Heart left ventricle (tissue), 16 donors: Measurements from ENCODE around the gene MCF2L. TPM values are rescaled to one million over a fixed set of nuclear protein-coding genes. Genes with fewer than 3 reads are reported as not detected.

Source experiments
- ATAC-seq, 4 donors: fragments of 200-7000 bp; cut with Tn5 transposase; one replicate each; pipeline ENCODE4 v1.9.1; 2020 to 2022; ENCODE audit warnings: moderate library complexity in 4 of 4, mild to moderate bottlenecking in 3 of 4, moderate number of reproducible peaks in 1 of 4
- DNase-seq, 5 donors: peaks; one replicate each; pipeline ENCODE4 v3.0.0-alpha.2; 2020
- H3K27ac ChIP-seq, 12 donors: fragments of 200-600 bp; sonication (generic) in 4 of 12; one replicate each; pipeline versions ENCODE4 v1.5.0 to v1.8.0; 2016 to 2022; ENCODE audit warnings: mild to moderate bottlenecking in 2 of 12
- H3K27me3 ChIP-seq, 9 donors: fragments of 200-600 bp; sonication (generic) in 2 of 9; one replicate each; pipeline versions ENCODE4 v1.5.1 to v1.8.0; 2016 to 2022; ENCODE audit warnings: mild to moderate bottlenecking in 3 of 9
- H3K36me3 ChIP-seq, 9 donors: fragments of 200-600 bp; sonication (generic) in 2 of 9; one replicate each; pipeline versions ENCODE4 v1.5.0 to v1.8.0; 2018 to 2022; ENCODE audit warnings: mild to moderate bottlenecking in 2 of 9
- H3K4me1 ChIP-seq, 12 donors: fragments of 200-600 bp; sonication (generic) in 4 of 12; one replicate each; pipeline versions ENCODE4 v1.5.0 to v1.8.0; 2016 to 2022; ENCODE audit warnings: mild to moderate bottlenecking in 3 of 12
- H3K4me3 ChIP-seq, 12 donors: fragments of 200-600 bp; sonication (generic) in 4 of 12; one replicate each; pipeline versions ENCODE4 v1.5.0 to v1.8.0; 2017 to 2022; ENCODE audit warnings: mild to moderate bottlenecking in 9 of 12, moderate library complexity in 4 of 12
- H3K9me3 ChIP-seq, 12 donors: fragments of 200-600 bp; sonication (generic) in 4 of 12; one replicate each; pipeline versions ENCODE4 v1.5.0 to v1.8.0; 2016 to 2022; ENCODE audit warnings: mild to moderate bottlenecking in 1 of 12
- POLR2A ChIP-seq, 2 donors: fragments of 450-650 bp; IDR thresholded peaks; one replicate each; pipeline ENCODE4 v1.6.1; 2017; ENCODE audit warnings: antibody characterized with exemption in 2 of 2, mild to moderate bottlenecking in 2 of 2, moderate library complexity in 2 of 2
- WGBS, 4 donors: extraction: QIAGEN DNeasy Blood & Tissue Kit in 2 of 4; methylation state at CpG; one replicate each; pipeline versions ENCODE4 v1.1.5 to v1.1.7; 2013 to 2018; 5-methylcytosine and 5-hydroxymethylcytosine counted together
- intact Hi-C, 10 donors: fragments of 100-400 bp; cut with DNase I; formaldehyde crosslinking; loops; one replicate each; pipeline versions ENCODE4 v1.11.1 to v1.14.2; 2022
- polyA plus RNA-seq, 2 donors: library from polyadenylated mRNA; stranded (reverse); fragments of 200-250 nt; gene quantifications; one replicate each; pipeline ENCODE4 v1.2.3, GENCODE V29; 2013
- total RNA-seq, 9 donors: library from RNA; depleted of rRNA in 2 of 9; stranded (reverse); fragments of >200 nt in 2 of 9; fragmentation: NEBNext Ultra II Directional in 3 of 9; extraction: Animal tissue kit (Norgen Biotek cat#: 25700) in 3 of 9; gene quantifications; one replicate each; pipeline versions ENCODE4 v1.1.0 to v1.2.4, GENCODE V29; 2016 to 2023
- TF ChIP-seq, protein P1 (sequence below), 12 donors: fragments of 200-600 bp; sonication (generic) in 4 of 12; IDR thresholded peaks; one replicate each; pipeline versions ENCODE4 v1.5.0 to v1.8.0; 2018 to 2022; ENCODE audit warnings: antibody characterized with exemption in 12 of 12, mild to moderate bottlenecking in 5 of 12
- donor health status: ischemic (EF 13 %, LVEDD 7.1; RV severe dilation, severe dysfunction).
- donor health status: healthy with polysubstance abuse.
- donor health status: DM: no; HTN: yes; CAD: no.
- donor health status: DM: no; HTN: no; CAD: no.
- donor health status: ischemic (EF 25% LVEDD 6.9; RV normal size, moderate dysfunction).
- donor health status: ischemic (EF 25% LVEDD 5.7; RV mildly dilated, moderate dysfunction).
- donor health status: healthy.
- donor health status: DM: yes; HTN: yes; CAD: no.
- donor health status: ischemic (EF 35%, LVEDD 5.7; RV mildly dilated, moderate dysfunction).
- donor health status: nonischemic (EF 11% LVEDD 7.7; RV severe dilation, severe dysfunction).
- donor health status: DM: yes; HTN: yes; CAD: no.
- donor health status: PGD.
- donor health status: ischemic (EF 29% LVEDD 5.4; RV normal size, mild dysfunction).
- donor health status: nonischemic (EF 23%, LVEDD 6.1; RV moderate dilation, normal function).

MCF2L gene
- total and polyA plus RNA-seq, 11 donors: 26.0 to 61.0 (median 42.7) TPM

DNA sequence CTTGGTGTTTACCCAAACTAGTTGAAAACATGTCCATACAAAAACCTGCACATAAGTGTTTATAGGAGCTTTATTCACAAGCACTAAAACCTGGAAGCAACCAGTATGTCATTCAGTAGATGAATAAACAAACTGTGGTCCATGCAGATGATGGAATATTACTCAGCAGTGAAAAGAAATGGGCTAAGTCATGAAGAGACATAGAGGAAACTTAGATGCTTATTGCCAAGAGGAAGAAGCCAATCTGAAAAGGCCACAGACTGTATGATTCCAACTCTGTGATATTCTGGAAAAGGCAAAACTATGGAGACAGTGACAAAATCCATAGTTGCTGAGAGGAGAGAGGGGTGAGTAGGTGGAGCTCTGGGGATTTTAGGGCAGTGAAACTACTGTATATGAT lies 38.8 kb upstream of the MCF2L start:
- Histone ChIP-seq H3K9me3 (peaks cover 0 to 7% (median 0%) of the 10 kb centered on the region in 12 donors), H3K27me3 (peaks cover 0 to 31% (median 2%) of the 10 kb centered on the region in 9 donors), H3K4me1 (peaks cover 0 to 25% (median 17%) of the 10 kb centered on the region in 12 donors), H3K27ac (no peak overlapping the region), H3K4me3 (no peak overlapping the region), H3K36me3 (no peaks in the 10 kb centered on the region)
- intact Hi-C loops: no loop called here
- no peak for DNase-seq
- TF ChIP-seq, protein P1, sequence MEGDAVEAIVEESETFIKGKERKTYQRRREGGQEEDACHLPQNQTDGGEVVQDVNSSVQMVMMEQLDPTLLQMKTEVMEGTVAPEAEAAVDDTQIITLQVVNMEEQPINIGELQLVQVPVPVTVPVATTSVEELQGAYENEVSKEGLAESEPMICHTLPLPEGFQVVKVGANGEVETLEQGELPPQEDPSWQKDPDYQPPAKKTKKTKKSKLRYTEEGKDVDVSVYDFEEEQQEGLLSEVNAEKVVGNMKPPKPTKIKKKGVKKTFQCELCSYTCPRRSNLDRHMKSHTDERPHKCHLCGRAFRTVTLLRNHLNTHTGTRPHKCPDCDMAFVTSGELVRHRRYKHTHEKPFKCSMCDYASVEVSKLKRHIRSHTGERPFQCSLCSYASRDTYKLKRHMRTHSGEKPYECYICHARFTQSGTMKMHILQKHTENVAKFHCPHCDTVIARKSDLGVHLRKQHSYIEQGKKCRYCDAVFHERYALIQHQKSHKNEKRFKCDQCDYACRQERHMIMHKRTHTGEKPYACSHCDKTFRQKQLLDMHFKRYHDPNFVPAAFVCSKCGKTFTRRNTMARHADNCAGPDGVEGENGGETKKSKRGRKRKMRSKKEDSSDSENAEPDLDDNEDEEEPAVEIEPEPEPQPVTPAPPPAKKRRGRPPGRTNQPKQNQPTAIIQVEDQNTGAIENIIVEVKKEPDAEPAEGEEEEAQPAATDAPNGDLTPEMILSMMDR (IDR thresholded peaks at IDR 0.05): no peak
- TF ChIP-seq POLR2A (IDR thresholded peaks at IDR 0.05): no peak
- no peak for ATAC-seq

DNA sequence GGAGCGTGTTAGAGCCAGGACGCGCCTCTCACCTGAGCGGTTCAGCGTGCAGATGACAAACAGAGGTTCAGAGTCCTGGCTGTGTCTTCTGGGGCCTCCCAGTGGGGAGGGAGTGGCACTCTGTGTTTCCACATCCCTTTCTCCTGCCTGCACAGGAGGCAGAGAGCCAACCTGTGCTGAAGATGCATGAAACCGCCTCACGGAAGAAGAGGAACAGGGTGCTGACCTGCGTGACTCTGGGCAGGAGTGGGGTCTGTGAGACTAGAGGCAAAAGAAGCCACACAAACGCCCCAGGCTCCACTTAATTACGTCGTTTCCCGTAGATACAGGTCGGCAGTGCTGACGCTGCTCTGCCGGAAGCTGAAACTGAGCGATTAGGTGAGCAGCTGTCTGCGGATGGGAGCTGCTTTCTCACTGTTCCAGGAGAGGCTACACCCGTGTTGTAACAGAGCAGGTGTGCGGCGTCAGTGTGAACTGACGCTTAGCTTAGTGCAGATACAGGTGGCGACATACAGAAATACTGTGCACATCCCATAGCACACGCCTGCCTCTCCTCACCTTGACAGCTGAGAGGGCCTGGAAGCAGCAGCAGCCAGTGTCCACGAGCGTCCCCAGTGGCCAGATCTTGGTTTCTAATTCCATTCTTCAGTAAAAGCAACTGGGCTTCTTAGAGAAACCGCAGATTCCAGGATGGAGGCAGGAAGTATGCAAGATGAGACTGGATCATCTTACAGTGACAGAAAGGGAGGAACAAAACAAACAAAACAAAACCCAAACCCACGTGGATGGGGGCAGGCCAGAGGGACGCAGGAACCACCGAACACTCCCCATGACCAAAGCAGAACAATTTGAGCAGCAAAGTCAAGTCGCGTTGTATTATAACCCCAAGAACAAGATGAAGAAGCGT lies 37.7 kb upstream of the MCF2L start:
- ATAC-seq: peak in 3 of 4 donors; percentile 47 to 59 (median 57)
- no peak overlapping the region for H3K27ac ChIP-seq
- intact Hi-C loops: no loop called here
- peaks cover 0 to 31% (median 2%) of the 10 kb centered on the region in 9 donors for H3K27me3 ChIP-seq
- 51 to 69% (median 64%) methylated on average over 32 of the region's 32 CpGs for WGBS, 4 donors
- no peak overlapping the region for H3K4me3 ChIP-seq
- peaks cover 0 to 25% (median 17%) of the 10 kb centered on the region in 12 donors for H3K4me1 ChIP-seq
- no peaks in the 10 kb centered on the region for H3K36me3 ChIP-seq
- H3K9me3 ChIP-seq: peaks cover 0 to 7% (median 0%) of the 10 kb centered on the region in 12 donors
- TF ChIP-seq, protein P1 (IDR thresholded peaks at IDR 0.05): peak; percentile 31 to 65 (median 52)
- no peak for TF ChIP-seq POLR2A (IDR thresholded peaks at IDR 0.05)
- no peak for DNase-seq

DNA sequence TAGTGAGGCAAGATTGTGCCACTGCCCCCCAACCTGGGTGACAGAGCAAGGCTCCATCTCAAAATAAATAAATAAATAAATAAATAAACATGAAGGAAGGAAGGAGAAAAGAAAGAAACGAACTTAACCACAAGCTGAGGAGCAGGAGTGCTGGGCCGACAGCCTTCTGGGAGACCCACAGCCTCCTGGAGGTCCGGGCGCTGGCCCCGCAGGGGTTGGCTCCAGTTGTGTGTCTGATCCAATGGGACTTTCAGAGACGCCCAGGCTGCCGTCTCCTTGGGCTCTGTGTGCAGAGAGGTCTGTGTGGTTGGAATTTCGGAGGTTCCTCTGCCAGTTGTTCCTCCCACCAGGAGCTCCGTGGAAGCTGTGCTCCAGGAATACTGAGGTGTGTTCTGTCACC lies 36.0 kb upstream of the MCF2L start:
- intact Hi-C loops: no loop called here
- H3K4me3 ChIP-seq: no peak overlapping the region
- DNase-seq (no peak), ATAC-seq (no peak)
- H3K4me1 ChIP-seq: peaks cover 0 to 25% (median 17%) of the 10 kb centered on the region in 12 donors
- peaks cover 0 to 34% (median 2%) of the 10 kb centered on the region in 9 donors for H3K27me3 ChIP-seq
- no peaks in the 10 kb centered on the region for H3K9me3 ChIP-seq
- no peak overlapping the region for H3K27ac ChIP-seq
- TF ChIP-seq POLR2A (IDR thresholded peaks at IDR 0.05): no peak
- TF ChIP-seq, protein P1 (IDR thresholded peaks at IDR 0.05): no peak
- 79 to 95% (median 83%) methylated on average over 8 to 9 of the region's 9 CpGs for WGBS, 4 donors
- no peaks in the 10 kb centered on the region for H3K36me3 ChIP-seq

DNA sequence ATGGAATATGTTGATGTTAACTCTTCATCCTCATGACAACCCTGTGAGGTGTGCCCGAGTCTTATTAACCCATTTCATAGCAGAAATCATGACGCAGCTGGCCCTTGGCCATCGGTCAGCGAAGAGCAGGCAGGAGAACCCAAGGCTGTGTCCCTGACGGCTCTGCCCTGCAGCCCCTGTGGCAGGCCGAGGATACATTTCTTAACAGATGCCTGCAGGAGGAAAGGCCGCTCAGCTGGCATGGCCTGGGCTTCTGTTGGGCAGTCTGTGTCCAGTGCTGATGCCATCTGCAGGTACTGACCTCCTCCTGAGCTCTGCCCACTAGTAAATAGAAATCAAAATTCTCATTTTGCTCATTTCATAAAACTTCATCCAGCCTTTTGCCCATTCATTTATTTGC lies 35.4 kb upstream of the MCF2L start:
- DNase-seq (no peak), ATAC-seq (no peak)
- no peak overlapping the region for H3K4me3 ChIP-seq
- no peaks in the 10 kb centered on the region for H3K36me3 ChIP-seq
- no peaks in the 10 kb centered on the region for H3K9me3 ChIP-seq
- peaks cover 0 to 34% (median 2%) of the 10 kb centered on the region in 9 donors for H3K27me3 ChIP-seq
- H3K27ac ChIP-seq: no peak overlapping the region
- 95 to 98% (median 96%) methylated on average over 7 of the region's 7 CpGs for WGBS, 4 donors
- H3K4me1 ChIP-seq: peaks cover 0 to 25% (median 14%) of the 10 kb centered on the region in 12 donors
- intact Hi-C loops: no loop called here
- TF ChIP-seq, protein P1 (IDR thresholded peaks at IDR 0.05): no peak
- no peak for TF ChIP-seq POLR2A (IDR thresholded peaks at IDR 0.05)
